GM03348 (cell line): ENCODE measurements around the gene DNAH8.

ENCODE experiments used
- DNase-seq: peaks from one replicate; pipeline ENCODE4 v3.0.0; 2012; ENCODE audit warnings: low spot score

The DNAH8 gene, protein sequence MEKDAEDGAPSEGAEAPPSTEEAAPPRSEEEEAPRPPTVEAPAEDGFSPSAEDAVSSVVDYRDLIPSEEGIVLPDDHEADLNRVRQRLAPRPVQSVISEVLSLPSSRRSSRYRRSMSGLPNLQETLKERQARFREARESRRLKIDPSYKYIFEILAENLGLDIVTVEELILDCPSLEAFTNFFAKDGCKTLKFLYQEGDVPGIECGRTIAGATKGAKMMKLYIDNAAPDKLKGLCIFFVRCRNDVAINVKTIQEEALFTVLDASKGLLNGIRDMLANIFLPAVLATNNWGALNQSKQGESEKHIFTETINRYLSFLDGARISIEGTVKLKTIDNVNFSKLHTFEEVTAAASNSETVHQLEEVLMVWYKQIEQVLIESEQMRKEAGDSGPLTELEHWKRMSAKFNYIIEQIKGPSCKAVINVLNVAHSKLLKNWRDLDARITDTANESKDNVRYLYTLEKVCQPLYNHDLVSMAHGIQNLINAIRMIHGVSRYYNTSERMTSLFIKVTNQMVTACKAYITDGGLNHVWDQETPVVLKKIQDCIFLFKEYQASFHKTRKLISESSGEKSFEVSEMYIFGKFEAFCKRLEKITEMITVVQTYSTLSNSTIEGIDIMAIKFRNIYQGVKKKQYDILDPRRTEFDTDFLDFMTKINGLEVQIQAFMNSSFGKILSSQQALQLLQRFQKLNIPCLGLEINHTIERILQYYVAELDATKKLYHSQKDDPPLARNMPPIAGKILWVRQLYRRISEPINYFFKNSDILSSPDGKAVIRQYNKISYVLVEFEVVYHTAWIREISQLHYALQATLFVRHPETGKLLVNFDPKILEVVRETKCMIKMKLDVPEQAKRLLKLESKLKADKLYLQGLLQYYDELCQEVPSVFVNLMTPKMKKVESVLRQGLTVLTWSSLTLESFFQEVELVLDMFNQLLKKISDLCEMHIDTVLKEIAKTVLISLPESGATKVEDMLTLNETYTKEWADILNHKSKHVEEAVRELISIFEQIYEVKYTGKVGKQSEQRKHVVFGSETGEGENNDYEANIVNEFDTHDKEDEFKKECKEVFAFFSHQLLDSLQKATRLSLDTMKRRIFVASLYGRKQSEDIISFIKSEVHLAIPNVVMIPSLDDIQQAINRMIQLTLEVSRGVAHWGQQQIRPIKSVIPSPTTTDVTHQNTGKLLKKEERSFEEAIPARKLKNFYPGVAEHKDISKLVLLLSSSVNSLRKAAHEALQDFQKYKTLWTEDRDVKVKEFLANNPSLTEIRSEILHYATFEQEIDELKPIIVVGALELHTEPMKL (N-terminal part only)

DNA sequence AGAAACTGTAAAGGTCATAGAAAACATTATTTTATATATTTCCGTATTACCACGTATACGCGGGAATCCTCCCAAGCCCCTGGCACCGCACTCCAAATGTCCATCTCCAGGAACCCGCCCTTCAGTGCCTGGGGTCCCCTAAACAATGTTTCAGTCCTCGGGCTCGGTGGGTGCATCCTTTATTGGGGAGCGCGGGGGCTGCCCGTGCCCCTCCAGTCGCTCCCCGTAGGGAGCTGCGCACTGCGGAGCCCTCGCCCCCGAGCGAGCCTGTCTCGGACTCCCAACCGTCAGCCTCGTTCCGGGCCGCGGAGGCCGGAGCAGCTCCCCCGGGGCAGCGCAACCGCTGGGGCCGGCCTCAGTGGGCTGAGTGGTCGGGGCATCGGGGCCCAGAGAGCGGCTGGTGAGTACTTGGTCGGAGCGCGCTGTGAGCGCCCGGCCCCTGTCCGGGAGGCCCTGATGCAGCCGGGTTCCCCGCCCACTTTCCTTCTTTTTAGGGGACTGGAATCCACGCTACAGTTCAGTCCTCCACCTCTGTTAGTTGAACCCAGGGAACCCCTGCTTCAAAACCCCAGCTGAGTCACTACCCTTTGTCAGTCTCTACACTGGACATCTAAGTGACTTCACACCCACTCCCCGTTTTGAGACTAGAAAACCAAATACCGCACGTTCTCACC lies at the start of gene DNAH8:
Gene DNAH8 (plus strand): TSS at position 296 of the 674 bp plus-strand sequence. CDS start 7,499 bp downstream, outside the sequence.
- DNase-seq, result peak; percentile 28

DNA sequence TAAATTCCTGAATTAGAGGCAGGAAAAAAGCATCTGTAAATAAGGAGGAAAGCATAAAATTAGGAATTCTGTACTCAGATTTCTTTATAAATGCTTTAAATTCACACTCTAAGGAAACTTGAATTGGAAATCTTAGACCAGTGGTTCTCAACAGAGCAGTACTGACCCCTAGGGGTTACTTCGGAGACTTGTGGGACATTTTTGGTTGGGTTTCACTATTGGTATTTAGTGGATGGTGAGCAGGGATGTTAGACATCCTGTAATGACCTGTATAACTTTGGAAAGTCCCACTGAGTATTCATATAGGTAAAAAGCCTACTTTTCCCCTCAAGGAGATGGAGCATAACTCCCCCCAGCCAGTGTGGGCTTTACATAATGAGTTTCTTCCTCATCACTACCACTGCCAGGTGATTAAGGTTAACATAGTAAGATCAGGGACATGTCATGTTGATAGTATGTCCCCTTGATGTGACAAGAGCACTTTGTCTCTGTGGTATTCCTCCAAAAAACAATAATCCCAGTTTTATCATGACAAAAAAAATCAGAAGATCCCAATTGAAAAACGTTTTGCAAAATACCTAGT lies 43.1 kb upstream of the DNAH8 start:
- peak; percentile 80 for DNase-seq

DNA sequence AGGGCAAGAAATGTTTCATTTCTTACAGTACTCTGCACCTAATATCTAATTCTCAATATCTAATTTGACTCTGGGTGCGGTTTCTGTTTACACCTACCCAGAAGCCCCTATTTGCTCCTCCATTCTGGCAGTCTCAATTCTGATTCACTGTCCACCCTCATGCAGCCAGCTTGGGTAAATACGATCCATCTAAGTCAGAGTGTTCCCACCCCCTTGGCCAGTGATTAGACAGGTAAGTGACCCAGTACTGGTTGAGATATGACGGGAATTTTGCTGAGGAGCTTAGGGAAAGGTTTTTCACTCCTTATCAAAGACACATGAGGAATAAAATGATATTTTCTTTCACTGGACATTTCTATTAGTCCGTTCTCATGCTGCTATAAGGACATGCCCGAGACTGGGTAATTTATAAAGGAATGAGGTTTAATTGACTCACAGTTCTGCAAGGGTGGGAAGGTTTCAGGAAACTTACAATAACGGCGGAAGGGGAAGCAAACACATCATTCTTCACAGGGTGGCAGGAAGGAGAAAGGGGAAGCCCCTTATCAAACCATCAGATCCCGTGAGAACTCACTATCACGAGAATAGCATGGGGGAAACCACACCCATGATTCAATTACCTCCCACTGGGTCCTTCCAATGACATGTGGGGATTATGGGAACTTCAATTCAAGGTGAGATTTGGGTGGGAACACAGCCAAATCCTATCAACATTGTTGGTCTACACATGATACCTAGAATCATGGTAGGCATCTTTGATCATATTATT lies 41.5 kb upstream of the DNAH8 start:
- no peak for DNase-seq

DNA sequence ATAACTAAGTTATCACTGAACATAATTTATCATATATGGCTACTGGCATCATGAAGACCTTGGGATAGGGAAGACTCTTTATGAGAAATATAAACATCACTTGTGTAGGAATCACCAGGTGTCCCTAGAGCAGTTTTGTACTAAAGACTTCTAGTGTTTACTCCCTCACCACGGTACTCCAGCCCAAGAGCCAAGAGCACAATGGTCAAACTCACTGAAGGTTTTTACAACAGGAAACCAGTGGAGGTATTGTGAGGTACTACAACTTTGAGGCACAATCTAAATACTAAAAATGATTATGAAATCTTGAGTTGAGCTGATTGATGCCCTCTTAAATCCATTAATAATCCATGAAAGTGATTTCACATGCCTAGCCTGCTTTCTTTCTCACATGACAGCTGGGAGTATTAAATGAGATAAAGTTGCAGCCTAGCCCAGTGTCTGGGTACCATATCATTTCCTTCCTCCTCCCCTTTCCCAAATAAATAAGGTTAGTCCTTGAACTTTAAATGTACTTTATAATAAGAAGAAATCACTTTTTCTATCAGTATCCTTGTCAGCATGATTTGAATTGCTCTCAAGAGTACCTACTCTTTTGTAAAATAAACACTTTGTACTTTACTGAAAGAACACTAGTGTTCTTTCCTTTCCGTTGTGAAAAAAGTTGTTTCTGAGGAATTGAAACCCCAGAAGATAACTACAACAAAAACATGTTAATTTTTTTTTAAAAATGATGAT lies 38.7 kb upstream of the DNAH8 start:
- no peak for DNase-seq

DNA sequence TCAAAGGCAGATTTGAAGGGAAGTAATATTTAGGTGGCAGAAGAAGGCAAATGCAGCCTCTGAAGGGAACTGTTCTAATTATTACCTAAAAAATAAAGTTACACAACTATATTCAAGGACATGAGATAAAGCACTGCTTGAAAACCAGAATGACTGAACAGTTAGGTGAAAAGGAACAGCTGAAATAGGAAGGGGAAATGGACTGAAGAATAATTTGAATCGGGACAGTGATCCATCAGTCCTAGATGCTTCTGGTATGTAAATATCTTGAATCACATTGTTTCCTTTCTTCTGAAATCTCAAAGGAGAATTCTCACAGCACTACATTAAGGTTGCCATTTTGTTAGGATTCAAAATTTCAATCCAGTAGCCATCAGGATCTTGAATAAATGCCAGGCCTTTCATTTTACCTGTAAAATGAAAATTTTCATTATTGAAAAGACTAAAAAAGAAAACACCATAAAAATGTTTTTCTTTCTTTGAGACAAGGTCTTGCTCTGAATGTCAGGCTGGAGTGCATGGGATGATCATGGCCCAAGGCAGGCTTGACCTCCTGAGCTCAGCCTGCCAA lies 38.1 kb upstream of the DNAH8 start:
- DNase-seq, result no peak

DNA sequence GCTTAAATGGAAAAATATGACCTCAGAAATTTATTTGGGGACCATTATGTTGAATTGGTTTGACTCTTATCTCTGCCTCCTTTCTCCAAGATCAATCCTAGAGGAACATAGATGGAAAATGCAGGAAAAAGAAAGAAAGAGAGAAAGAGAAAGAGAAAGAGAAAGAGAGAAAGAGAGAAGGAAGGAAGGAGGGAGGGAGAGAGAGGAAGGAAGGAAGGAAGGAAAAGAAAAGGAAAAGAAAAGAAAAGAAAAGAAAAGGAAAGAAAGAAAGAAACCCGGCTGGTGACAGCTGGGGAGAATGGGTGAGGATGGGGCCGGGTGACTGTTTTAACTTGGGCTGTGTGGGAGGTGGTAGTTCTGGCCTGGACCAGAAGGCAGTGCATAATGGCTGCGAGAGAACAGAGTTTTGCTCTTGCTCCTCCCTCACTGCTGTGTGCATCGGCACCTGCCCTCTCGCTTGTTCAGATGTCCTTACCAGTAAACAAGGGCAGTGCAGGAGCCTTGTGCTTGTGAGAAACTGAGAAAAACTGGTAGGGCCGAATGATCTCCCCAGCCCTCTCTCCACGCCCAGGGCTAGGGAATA lies 36.8 kb upstream of the DNAH8 start:
- no peak for DNase-seq

DNA sequence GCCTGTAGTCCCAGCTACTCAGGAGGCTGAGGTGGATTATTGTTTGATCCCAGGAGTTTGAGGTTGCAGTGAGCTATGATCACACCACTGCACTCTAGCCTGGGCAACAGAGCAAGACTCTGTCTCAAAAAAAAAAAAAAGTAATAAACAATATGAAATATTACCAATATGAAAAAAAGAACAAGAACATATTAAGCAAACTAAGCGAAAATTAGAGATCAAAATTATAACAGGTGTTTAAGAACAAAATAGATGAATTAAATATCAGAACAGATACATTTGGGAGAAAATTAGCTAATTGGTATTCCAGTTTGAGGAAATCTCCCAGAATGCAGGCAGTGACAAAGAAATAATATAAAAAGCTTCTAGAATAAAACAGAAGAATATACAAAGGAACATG lies 35.4 kb upstream of the DNAH8 start:
- no peak for DNase-seq

DNA sequence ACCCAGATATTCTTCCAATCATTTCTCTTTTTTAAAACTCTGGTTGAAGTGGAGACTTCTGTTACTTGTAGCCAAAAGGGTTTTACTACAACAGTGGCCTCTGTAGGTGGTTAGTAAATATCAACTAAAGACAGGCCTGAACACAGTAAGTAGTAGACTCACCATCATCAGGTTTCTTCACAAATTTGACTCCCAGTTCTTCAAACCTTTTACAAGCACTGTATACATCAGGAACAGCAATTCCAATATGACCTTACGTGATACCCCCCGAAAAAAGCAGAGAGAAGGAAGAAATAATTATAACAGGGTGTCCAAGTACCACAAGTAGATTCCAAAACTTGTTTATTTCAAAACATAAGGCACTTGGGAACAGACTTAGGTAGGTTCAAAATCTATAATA lies 33.3 kb upstream of the DNAH8 start:
- no peak for DNase-seq

DNA sequence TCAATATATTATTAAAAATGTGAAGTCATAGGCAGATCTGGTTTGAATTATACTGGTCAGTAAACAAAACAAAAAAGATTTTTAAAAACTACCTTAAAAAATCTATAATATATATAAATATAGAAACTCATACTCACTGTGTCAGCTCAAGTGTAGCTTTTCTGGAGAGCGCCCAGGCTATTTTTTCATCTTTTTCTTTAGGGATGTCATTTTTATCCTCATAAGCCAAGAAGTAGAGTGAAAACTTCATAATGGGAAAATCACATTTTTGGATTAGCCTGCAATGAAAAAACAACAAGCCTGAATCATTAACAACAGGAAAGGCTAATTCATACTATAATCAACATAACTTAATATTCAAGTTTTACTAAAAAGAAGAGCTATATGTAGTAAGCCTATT lies 30.9 kb upstream of the DNAH8 start:
- DNase-seq, result no peak

DNA sequence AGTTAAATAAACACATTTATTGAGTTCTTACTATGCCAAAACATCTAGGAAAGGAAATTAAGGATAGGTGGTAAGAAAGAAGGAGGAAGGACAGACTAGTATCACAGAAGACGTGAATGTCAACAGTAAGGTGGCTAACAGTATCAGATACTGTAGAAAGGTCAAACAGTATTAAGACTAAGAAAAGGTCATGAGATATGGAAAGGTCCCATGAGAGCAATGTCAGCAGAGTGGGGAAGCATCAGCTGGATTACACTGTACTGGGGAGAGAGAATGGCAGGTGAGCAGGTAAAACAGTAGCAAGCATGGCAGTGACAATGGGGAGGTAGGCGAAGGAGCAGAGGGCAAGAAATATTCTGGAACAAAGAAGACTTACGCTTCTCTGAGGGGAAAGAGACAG lies 30.2 kb upstream of the DNAH8 start:
- no peak for DNase-seq

DNA sequence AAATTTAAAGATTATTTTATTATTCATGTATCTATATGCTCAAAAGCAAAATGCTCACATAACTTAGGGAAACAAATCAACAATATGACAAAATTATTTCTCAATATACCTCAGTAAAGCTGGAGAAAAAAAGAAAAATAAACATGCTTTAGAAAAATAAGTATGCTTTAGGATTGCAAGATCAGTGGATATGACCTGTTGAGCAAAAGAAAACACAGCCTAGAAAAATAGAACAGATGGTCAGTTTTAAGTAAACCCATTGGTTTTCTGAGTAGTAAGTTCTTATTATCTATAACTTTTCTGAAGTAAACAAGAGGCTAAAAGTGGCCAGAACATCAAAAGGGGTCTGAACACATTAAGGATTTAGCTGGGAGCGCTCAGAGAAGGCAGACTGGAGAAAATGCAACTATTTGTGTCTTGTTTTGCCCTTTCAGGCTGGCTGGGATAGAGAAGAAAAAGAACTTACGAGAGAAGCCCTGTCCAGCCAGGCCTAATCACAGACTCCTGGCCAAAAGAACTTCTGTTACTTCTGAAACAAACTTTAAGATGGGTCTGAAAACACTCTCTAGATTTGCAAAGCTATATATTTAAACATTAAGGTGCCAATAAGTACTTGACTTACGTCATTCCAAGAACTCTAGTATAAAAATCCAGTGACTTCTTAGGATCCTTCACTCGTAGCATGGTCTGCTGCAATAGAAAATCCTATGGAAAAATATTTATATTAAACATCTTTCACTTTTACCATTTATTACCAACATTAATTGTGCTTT lies 28.7 kb upstream of the DNAH8 start:
- DNase-seq, result no peak

DNA sequence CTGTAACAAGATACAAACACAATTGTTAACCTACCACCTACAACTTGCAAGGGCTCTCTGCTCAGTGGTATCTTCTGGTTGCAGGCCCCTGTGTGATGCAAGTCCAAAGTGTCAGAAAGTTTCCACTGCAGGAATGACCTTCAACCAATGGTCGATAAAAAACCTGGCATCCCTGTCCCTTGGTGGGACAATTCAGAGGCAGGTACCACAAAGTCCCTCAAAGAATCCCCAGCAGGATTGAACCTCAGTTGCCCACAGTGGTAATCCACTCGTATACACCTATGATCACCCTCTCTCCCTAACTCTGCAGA lies 28.1 kb upstream of the DNAH8 start:
- no peak for DNase-seq

DNA sequence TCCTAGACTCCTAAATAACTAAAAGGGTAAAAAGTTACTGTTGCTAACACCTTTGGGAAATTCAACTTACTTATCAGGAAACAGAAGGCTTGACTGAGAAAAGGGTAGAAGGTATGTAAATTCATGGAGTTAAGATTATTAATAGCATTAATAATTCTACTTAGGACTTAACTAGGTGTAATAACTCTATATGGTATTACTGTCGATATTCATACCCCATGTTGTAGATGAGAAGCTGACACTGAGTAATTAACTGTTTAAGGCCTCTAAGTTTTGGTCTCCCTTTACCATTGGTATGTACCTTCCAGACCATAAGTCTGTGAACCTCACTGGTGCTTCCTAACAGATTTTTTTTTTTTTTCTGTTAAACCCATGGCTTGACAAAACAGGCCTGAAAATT lies 27.6 kb upstream of the DNAH8 start:
- no peak for DNase-seq

DNA sequence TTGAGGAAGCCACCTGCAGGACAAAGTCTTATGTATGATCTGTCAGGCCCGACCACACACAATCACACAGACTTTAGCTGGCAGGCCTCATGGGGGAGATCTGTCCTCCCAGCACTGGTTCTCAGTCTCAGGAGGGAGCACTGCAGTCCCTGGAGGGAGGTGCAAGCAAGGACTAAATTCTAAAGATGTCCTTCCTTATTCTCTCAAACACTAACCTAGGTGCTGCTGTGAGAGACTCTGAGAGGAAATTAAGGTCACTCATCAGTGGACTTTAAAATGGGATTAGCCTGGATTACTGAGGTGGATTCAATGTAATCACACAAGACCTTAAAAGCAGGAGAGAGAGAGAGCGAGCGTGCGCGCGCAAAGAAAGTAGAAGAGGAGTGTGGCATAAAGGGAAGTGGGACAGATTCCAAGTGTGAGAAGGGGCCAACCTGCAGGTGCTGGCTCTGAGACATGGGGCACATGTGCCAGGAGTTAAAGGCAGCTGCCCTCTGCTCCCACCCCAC lies 26.5 kb upstream of the DNAH8 start:
- no peak for DNase-seq

DNA sequence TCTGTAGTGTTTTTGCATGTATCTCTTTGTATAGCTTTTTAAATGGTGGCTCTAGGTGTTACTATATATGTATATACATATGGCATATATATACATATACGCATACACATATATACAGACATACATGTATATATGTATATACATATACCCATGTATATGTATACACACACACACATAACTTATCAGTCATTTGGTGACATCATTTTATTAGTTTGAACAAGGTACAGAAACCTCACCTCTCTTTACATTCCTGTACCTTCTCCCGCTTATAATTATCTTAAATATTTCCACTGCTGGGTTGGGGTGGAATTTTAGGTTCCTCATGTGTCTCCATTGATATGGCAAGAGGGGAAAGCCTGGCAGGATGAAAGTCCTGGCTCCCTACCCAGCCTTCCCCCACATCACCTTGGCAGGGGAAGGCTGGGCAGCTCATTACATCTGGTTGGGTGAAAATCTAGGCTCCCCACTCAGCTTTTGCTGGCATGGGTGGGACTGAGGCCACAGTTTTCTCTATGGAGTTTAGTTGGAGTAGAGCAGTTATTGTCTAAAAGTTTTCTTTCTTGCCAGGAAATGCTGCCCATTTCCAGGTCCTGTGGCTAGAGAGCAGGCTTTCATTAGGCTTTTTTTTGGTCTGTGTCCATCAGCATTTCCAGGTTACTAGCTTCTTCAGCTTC lies 19.7 kb upstream of the DNAH8 start:
- DNase-seq, result no peak

DNA sequence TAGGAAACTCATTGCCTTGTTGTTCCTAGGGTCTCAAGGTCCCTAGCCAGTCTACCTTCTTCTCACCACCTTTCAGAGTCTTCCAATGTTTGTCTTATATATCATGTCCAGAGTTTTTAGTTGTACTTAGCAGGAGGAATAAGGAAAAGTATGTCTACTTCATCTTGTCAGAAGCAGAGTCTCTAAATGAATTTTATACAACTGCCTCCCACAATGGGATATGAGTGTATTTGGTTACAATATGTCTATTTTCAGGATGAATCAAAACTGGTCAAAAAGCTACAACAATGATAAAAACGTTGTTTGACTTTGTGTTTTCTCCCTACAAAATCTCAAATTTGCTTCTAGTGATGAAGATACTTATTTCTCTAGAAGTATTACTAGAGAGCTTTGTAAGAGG lies 19.2 kb upstream of the DNAH8 start:
- no peak for DNase-seq

DNA sequence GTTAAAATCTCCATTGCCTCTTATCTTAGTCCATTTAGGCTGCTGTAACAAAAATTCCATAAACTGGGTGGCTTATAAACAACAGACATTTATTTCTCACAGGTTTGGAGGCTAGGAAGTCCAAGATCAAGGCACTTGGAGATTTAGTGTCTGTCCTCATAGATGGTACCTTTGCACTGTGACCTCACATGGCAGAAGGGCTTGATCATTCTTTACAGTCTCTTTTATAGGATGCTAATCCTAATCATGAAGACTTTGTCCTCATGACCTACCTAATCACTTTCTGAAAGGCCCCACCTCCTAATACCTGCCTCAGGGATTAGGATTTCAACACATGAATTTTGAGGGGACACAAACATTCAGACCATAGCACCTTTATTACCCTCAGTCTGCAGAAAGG lies 18.8 kb upstream of the DNAH8 start:
- no peak for DNase-seq

DNA sequence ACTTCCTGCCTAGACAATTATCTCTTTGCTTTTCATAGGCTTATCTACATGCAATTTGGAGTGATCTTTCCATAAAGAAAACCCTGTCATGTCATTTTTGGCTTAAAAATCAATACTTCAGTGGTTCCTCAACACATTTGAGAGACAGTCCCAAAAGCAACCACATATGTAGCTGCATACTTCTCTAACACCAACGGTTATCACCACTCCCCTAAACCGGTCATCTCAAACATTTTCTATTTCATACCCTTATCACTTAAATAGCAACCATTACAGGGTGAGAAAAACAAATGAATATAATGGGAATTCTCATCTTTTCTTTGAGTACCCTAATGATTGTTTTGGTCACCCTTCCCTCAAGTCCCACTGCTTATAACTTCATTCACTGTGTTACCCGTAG lies 17.3 kb upstream of the DNAH8 start:
- no peak for DNase-seq
